Measurements from ENCODE around the gene LRRC52.
"Not testable (repeated sequence)": the region's sequence is repeated elsewhere in the genome, so short reads cannot be mapped to it uniquely, and the experiment has no call there.

Gene LRRC52

DNA sequence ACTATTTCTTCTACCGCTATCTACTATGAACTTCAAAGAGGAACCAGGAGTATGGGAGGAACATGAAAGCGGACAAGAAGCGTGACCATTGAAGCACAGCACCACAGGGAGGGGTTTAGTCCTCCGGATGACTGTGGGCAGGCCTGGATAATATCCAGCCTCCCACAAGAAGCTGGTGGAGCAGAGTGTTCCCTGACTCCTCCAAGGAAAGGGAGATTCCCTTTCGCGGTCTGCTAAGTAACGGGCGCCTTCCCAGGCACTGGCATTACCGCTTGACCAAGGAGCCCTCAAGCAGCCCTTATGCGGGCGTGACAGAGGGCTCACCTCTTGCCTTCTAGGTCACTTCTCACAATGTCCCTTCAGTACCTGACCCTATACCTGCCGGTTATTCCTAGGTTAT is 62.9 kb downstream of the LRRC52 start:
- no CpG with 5 or more reads among the region's 12 CpGs for WGBS, 2 donors (ENCODE audit: extremely low coverage in 2 of 2, insufficient read length in 2 of 2, insufficient replicate concordance in 1 of 2)

GRCh38 chr1:165610866-165611265 is 67.1 kb downstream of the LRRC52 start:
- WGBS, 2 donors (ENCODE audit: extremely low coverage in 2 of 2, insufficient read length in 2 of 2, insufficient replicate concordance in 1 of 2): no CpG with 5 or more reads among the region's 1 CpG

More for the DNA sequence above, 62.9 kb downstream of the LRRC52 start:
- not testable (repeated sequence) for H4K91ac ChIP-seq (ENCODE audit: low read depth, low read length, poor library complexity); H3K27ac ChIP-seq (replicated peaks; ENCODE audit: low read length); H2BK12ac ChIP-seq (ENCODE audit: low read length); H3K4ac ChIP-seq (ENCODE audit: low read length); H3K4me2 ChIP-seq (ENCODE audit: insufficient read depth, low read length, poor library complexity, severe bottlenecking); H3K79me1 ChIP-seq (ENCODE audit: low read depth, low read length); H2BK120ac ChIP-seq (ENCODE audit: low read depth, low read length); H3K9ac ChIP-seq (ENCODE audit: low read depth, low read length, poor library complexity); H2BK5ac ChIP-seq (ENCODE audit: low read length); H2AFZ ChIP-seq (ENCODE audit: low read length); H3K4me3 ChIP-seq (ENCODE audit: low read length in 2 of 2); H3K14ac ChIP-seq (ENCODE audit: low read length); H3K18ac ChIP-seq (ENCODE audit: low read length); H2AK5ac ChIP-seq (ENCODE audit: low read depth, low read length); H2BK15ac ChIP-seq (ENCODE audit: low read length); DNase-seq (ENCODE audit: low spot score); H3K23ac ChIP-seq (ENCODE audit: low read depth, low read length, poor library complexity); H3K36me3 ChIP-seq (replicated peaks in 1 of 2; ENCODE audit: control insufficient read depth in 2 of 2, insufficient read depth in 2 of 2, low read length in 2 of 2); H3K4me1 ChIP-seq (ENCODE audit: control insufficient read depth in 2 of 2, insufficient read depth in 1 of 2, low read depth in 1 of 2, low read length in 2 of 2); H4K8ac ChIP-seq (ENCODE audit: low read depth, low read length); H3K9me3 ChIP-seq (replicated peaks in 1 of 2; ENCODE audit: control insufficient read depth in 2 of 2, insufficient read depth in 1 of 2, low read depth in 1 of 2, low read length in 2 of 2)
- H3K27me3 ChIP-seq (ENCODE audit: control insufficient read depth in 3 of 3, insufficient read depth in 3 of 3, low read depth in 1 of 3, low read length in 3 of 3): peaks cover 0 to 17% (median 0%) of the 10 kb centered on the region in 3 experiments

DNA sequence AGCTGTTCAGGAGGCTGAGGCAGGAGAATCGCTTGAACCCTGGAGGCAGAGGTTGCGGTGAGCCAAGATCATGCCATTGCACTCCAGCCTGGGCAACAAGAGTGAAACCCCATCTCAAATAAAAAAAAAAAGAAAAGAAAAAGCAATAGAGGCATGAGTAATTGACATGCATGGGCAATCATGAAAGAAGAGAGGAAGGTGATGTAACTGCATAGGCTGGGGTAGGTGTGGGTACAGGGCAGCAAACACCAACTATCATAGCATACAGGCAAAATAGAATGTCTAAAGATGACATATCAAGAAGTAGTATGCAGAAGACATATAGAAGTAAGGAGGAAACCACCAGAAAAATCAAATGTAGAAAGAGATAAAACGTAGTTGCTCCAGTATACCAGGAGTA is 68.3 kb downstream of the LRRC52 start:
- no peaks in the 10 kb centered on the region for H3K9me3 ChIP-seq (replicated peaks in 1 of 2; ENCODE audit: control insufficient read depth in 2 of 2, insufficient read depth in 1 of 2, low read depth in 1 of 2, low read length in 2 of 2)
- H2AK5ac ChIP-seq (ENCODE audit: low read depth, low read length): no peak overlapping the region
- no peak overlapping the region for H3K9ac ChIP-seq (ENCODE audit: low read depth, low read length, poor library complexity)
- no peaks in the 10 kb centered on the region for H3K27me3 ChIP-seq (ENCODE audit: control insufficient read depth in 3 of 3, insufficient read depth in 3 of 3, low read depth in 1 of 3, low read length in 3 of 3)
- no peak overlapping the region for H2BK12ac ChIP-seq (ENCODE audit: low read length)
- no peak overlapping the region for H3K4me3 ChIP-seq (ENCODE audit: low read length in 2 of 2)
- DNase-seq (ENCODE audit: low spot score): no peak
- no peak overlapping the region for H3K18ac ChIP-seq (ENCODE audit: low read length)
- H3K23ac ChIP-seq (ENCODE audit: low read depth, low read length, poor library complexity): no peak overlapping the region
- H4K91ac ChIP-seq (ENCODE audit: low read depth, low read length, poor library complexity): no peak overlapping the region
- H3K14ac ChIP-seq (ENCODE audit: low read length): no peak overlapping the region
- no peak overlapping the region for H3K4me2 ChIP-seq (ENCODE audit: insufficient read depth, low read length, poor library complexity, severe bottlenecking)
- WGBS, 2 donors (ENCODE audit: extremely low coverage in 2 of 2, insufficient read length in 2 of 2, insufficient replicate concordance in 1 of 2): no CpG with 5 or more reads among the region's 3 CpGs
- no peaks in the 10 kb centered on the region for H3K79me1 ChIP-seq (ENCODE audit: low read depth, low read length)
- H2BK5ac ChIP-seq (ENCODE audit: low read length): no peak overlapping the region
- no peak overlapping the region for H4K8ac ChIP-seq (ENCODE audit: low read depth, low read length)
- H2BK15ac ChIP-seq (ENCODE audit: low read length): no peak overlapping the region
- H2BK120ac ChIP-seq (ENCODE audit: low read depth, low read length): no peak overlapping the region
- no peak overlapping the region for H3K27ac ChIP-seq (replicated peaks; ENCODE audit: low read length)
- H2AFZ ChIP-seq (ENCODE audit: low read length): no peak overlapping the region
- H3K4me1 ChIP-seq (ENCODE audit: control insufficient read depth in 2 of 2, insufficient read depth in 1 of 2, low read depth in 1 of 2, low read length in 2 of 2): peaks cover 0 to 1% of the 10 kb centered on the region in 2 donors
- H3K36me3 ChIP-seq (replicated peaks in 1 of 2; ENCODE audit: control insufficient read depth in 2 of 2, insufficient read depth in 2 of 2, low read length in 2 of 2): no peaks in the 10 kb centered on the region
- no peak overlapping the region for H3K4ac ChIP-seq (ENCODE audit: low read length)

More at GRCh38 chr1:165610866-165611265, 67.1 kb downstream of the LRRC52 start:
- Histone ChIP-seq H3K18ac (ENCODE audit: low read length) (no peak overlapping the region), H3K4ac (ENCODE audit: low read length) (no peak overlapping the region), H3K23ac (ENCODE audit: low read depth, low read length, poor library complexity) (no peak overlapping the region), H4K8ac (ENCODE audit: low read depth, low read length) (no peak overlapping the region), H4K91ac (ENCODE audit: low read depth, low read length, poor library complexity) (no peak overlapping the region), H2BK12ac (ENCODE audit: low read length) (no peak overlapping the region), H3K4me3 (ENCODE audit: low read length in 2 of 2) (no peak overlapping the region), H2AFZ (ENCODE audit: low read length) (no peak overlapping the region), H3K79me1 (ENCODE audit: low read depth, low read length) (no peaks in the 10 kb centered on the region), H3K14ac (ENCODE audit: low read length) (no peak overlapping the region), H2BK15ac (ENCODE audit: low read length) (no peak overlapping the region), H3K4me2 (ENCODE audit: insufficient read depth, low read length, poor library complexity, severe bottlenecking) (no peak overlapping the region), H2BK5ac (ENCODE audit: low read length) (no peak overlapping the region), H2AK5ac (ENCODE audit: low read depth, low read length) (no peak overlapping the region), H3K9ac (ENCODE audit: low read depth, low read length, poor library complexity) (no peak overlapping the region), H2BK120ac (ENCODE audit: low read depth, low read length) (no peak overlapping the region), H3K27me3 (ENCODE audit: control insufficient read depth in 3 of 3, insufficient read depth in 3 of 3, low read depth in 1 of 3, low read length in 3 of 3) (no peaks in the 10 kb centered on the region), H3K4me1 (ENCODE audit: control insufficient read depth in 2 of 2, insufficient read depth in 1 of 2, low read depth in 1 of 2, low read length in 2 of 2) (no peaks in the 10 kb centered on the region), H3K36me3 (replicated peaks in 1 of 2; ENCODE audit: control insufficient read depth in 2 of 2, insufficient read depth in 2 of 2, low read length in 2 of 2) (no peaks in the 10 kb centered on the region), H3K27ac (replicated peaks; ENCODE audit: low read length) (no peak overlapping the region), H3K9me3 (replicated peaks in 1 of 2; ENCODE audit: control insufficient read depth in 2 of 2, insufficient read depth in 1 of 2, low read depth in 1 of 2, low read length in 2 of 2) (no peaks in the 10 kb centered on the region)
- no peak for DNase-seq (ENCODE audit: low spot score)

Measured in neuronal stem cell (in vitro differentiated cells).